Endodermal cell (in vitro differentiated cells): ENCODE results near the gene CSPG4. TPM values are rescaled to one million over a fixed set of nuclear protein-coding genes. Genes with fewer than 3 reads are reported as not detected.
"Not testable (repeated sequence)": the region's sequence is repeated elsewhere in the genome, so short reads cannot be mapped to it uniquely, and the experiment has no call there.

Experiments used
- DNase-seq: peaks from one replicate; pipeline ENCODE4 v3.0.0-alpha.2; 2017
- H3K27ac ChIP-seq: 2 replicates; pipeline ENCODE4 v1.5.1; 2013; ENCODE audit warnings: mild to moderate bottlenecking, low read depth, low read length, moderate library complexity
- H3K27me3 ChIP-seq: 2 replicates; pipeline ENCODE4 v1.6.1; 2013; ENCODE audit warnings: mild to moderate bottlenecking, low read length, moderate library complexity; ENCODE audit not compliant: insufficient read depth, control insufficient read depth, poor library complexity, severe bottlenecking
- H3K36me3 ChIP-seq: 2 replicates; pipeline ENCODE4 v1.7.0; 2013; ENCODE audit warnings: mild to moderate bottlenecking, low read length, moderate library complexity; ENCODE audit not compliant: control insufficient read depth, insufficient read depth
- H3K4me1 ChIP-seq: one replicate; pipeline ENCODE4 v1.7.0; 2013; ENCODE audit warnings: low read length; ENCODE audit not compliant: control insufficient read depth, insufficient read depth
- H3K4me3 ChIP-seq: 2 replicates; pipeline ENCODE4 v1.5.1; 2013; ENCODE audit warnings: mild to moderate bottlenecking, low read length, moderate library complexity
- H3K9ac ChIP-seq: 2 replicates; pipeline ENCODE4 v1.6.1; 2013; ENCODE audit warnings: mild to moderate bottlenecking, low read length, moderate library complexity; ENCODE audit not compliant: poor library complexity, severe bottlenecking; ENCODE audit errors: extremely low read depth
- H3K9me3 ChIP-seq: 2 replicates; pipeline ENCODE4 v1.6.1; 2013; ENCODE audit warnings: mild to moderate bottlenecking, low read length, moderate library complexity; ENCODE audit not compliant: control insufficient read depth
- H3K27ac Mint-ChIP-seq: 2 replicates; pipeline ENCODE4 v1.8.0; 2020; ENCODE audit warnings: mixed read lengths
- H3K27me3 Mint-ChIP-seq: 2 replicates; pipeline ENCODE4 v1.8.0; 2021; ENCODE audit warnings: mild to moderate bottlenecking, mixed read lengths; ENCODE audit not compliant: insufficient read depth
- H3K36me3 Mint-ChIP-seq: 2 replicates; pipeline ENCODE4 v1.8.0; 2020; ENCODE audit warnings: low read depth, mixed read lengths
- H3K4me1 Mint-ChIP-seq: 2 replicates; pipeline ENCODE4 v1.8.0; 2020; ENCODE audit warnings: mixed read lengths
- H3K4me3 Mint-ChIP-seq: 2 replicates; pipeline ENCODE4 v1.8.0; 2020; ENCODE audit warnings: mild to moderate bottlenecking, moderate library complexity, mixed read lengths
- H3K9me3 Mint-ChIP-seq: 2 replicates; pipeline ENCODE4 v1.8.0; 2020; ENCODE audit warnings: mild to moderate bottlenecking, mixed read lengths
- WGBS, 2 experiments: methylation state at CpG; one replicate each; pipeline versions ENCODE4 v1.1.5 to v1.1.7; 2013; ENCODE audit warnings: missing lambda C conversion rate in 2 of 2, mixed read lengths in 1 of 2; ENCODE audit not compliant: insufficient coverage in 1 of 2, insufficient read length in 1 of 2; 5-methylcytosine and 5-hydroxymethylcytosine counted together
- total RNA-seq, 2 donors: library from RNA; stranded (reverse); fragmentation: NEBNext Ultra II Directional in 1 of 2; extraction: Animal tissue kit (Norgen Biotek cat#: 25700) in 1 of 2; gene quantifications; 2 replicates in 1 of 2; 3 replicates in 1 of 2; pipeline ENCODE4 v1.2.1, GENCODE V29; 2021
- TF ChIP-seq, protein P1 (sequence below): fragments of 200-600 bp; sonication (generic); conservative IDR thresholded peaks from 2 replicates; pipeline ENCODE4 v1.5.0; 2021; ENCODE audit warnings: antibody characterized with exemption, mild to moderate bottlenecking

CSPG4 gene
- total RNA-seq, 2 donors from 2014 or later = 1.8 to 3.3 TPM

DNA sequence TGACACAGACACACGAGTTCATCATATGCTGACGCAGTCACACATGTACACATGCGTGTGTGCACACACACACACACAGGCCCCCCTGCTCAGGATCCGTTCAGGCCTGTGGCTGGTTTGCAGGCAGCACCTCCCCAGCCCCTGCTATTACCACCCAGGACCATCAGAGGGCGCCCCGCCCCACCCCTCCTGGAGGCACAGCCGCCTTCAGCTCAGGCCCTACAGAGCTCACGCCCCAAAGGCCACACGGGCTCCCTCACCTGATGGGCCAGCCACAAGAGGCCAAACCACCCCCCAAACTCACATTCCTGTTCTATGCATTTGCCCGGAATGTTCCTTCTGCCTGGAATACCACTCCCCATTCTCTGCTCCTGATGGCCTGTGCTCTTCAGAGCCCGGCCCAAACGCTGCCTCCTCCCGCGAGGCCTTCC lies 26.4 kb downstream of the CSPG4 start:
- TF ChIP-seq, protein P1, sequence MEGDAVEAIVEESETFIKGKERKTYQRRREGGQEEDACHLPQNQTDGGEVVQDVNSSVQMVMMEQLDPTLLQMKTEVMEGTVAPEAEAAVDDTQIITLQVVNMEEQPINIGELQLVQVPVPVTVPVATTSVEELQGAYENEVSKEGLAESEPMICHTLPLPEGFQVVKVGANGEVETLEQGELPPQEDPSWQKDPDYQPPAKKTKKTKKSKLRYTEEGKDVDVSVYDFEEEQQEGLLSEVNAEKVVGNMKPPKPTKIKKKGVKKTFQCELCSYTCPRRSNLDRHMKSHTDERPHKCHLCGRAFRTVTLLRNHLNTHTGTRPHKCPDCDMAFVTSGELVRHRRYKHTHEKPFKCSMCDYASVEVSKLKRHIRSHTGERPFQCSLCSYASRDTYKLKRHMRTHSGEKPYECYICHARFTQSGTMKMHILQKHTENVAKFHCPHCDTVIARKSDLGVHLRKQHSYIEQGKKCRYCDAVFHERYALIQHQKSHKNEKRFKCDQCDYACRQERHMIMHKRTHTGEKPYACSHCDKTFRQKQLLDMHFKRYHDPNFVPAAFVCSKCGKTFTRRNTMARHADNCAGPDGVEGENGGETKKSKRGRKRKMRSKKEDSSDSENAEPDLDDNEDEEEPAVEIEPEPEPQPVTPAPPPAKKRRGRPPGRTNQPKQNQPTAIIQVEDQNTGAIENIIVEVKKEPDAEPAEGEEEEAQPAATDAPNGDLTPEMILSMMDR = peak; percentile 85
- not testable (repeated sequence) for H3K4me3 ChIP-seq, H3K27me3 Mint-ChIP-seq, H3K9me3 ChIP-seq, H3K4me1 ChIP-seq, H3K36me3 Mint-ChIP-seq, H3K27ac Mint-ChIP-seq, H3K4me1 Mint-ChIP-seq, H3K4me3 Mint-ChIP-seq, H3K9me3 Mint-ChIP-seq, H3K27me3 ChIP-seq, H3K36me3 ChIP-seq, H3K27ac ChIP-seq, H3K9ac ChIP-seq
- DNase-seq = peak; percentile 96
- 38 to 43% methylated on average over 2 to 13 of the region's 14 CpGs for WGBS, 2 experiments

DNA sequence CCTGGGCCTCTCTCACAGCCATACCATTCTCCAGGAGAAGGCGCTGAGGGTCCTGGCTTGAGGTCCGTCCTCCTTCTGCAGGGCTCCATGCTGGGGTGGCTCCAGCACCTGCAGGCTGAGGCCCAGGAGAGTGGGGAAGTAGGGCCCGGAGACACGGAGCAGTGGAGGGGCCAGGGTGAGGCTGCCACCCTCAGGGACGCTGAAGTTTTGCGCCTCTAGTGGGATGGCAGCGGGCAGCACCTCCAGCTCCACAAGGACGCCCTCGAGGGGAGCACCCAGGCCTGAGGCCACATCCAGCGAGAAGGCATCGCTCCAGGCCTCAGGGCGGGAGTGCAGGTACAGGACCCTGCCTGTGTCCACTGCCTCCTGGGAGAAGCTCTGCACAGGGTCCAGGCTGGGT lies 27.5 kb downstream of the CSPG4 start:
- 83 to 86% methylated on average over 1 to 12 of the region's 12 CpGs for WGBS, 2 experiments
- Histone ChIP-seq H3K9ac (no peak overlapping the region), H3K27me3 (no peaks in the 10 kb centered on the region), H3K4me1 (no peaks in the 10 kb centered on the region), H3K36me3 (no peaks in the 10 kb centered on the region), H3K9me3 (no peaks in the 10 kb centered on the region), H3K27ac (no peak overlapping the region), H3K4me3 (no peak overlapping the region)
- Mint-ChIP-seq H3K27me3 (no peaks in the 10 kb centered on the region), H3K4me1 (peaks cover 4% of the 10 kb centered on the region), H3K9me3 (no peaks in the 10 kb centered on the region), H3K36me3 (no peaks in the 10 kb centered on the region), H3K27ac (no peak overlapping the region), H3K4me3 (no peak overlapping the region)
- no peak for DNase-seq
- TF ChIP-seq, protein P1 = no peak

DNA sequence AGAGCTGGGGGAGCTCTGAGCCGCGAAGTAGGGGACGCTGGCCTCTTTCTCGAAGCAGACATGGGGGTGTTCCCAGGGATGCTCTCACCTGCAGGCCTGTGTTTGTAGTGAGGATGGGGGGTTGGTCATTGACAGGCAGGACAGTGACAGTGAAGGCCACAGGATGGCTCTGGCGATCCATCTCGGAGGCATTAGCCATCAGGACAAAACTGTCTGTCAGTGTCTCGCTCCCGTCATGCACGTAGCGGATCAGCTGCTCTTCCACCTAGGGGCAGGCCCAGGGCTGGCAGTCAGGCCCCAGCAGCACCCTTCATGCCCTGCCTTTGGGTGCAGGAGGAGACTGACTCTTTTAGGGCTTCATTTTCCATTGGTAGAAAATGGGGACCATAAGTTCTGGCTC lies 28.0 kb downstream of the CSPG4 start:
- Histone ChIP-seq H3K27ac (no peak overlapping the region), H3K9ac (no peak overlapping the region), H3K27me3 (no peaks in the 10 kb centered on the region), H3K4me1 (no peaks in the 10 kb centered on the region), H3K9me3 (no peaks in the 10 kb centered on the region), H3K4me3 (no peak overlapping the region), H3K36me3 (no peaks in the 10 kb centered on the region)
- 90 to 91% methylated on average over 6 to 10 of the region's 10 CpGs for WGBS, 2 experiments
- no peak overlapping the region for H3K4me3 Mint-ChIP-seq
- no peak overlapping the region for H3K27ac Mint-ChIP-seq
- H3K9me3 Mint-ChIP-seq = no peaks in the 10 kb centered on the region
- H3K27me3 Mint-ChIP-seq = no peaks in the 10 kb centered on the region
- TF ChIP-seq, protein P1 = peak; percentile 34
- no peak for DNase-seq
- no peaks in the 10 kb centered on the region for H3K36me3 Mint-ChIP-seq
- peaks cover 8% of the 10 kb centered on the region for H3K4me1 Mint-ChIP-seq
